ENCODE data around the gene ADK. TPM values are rescaled to one million over a fixed set of nuclear protein-coding genes. Genes with fewer than 3 reads are reported as not detected.

ADK gene
- total and polyA plus RNA-seq, 2 of the 13 experiments (the other 11 are each of a cell fraction or from before 2014, with no cell fraction given), result 48.6 to 79.1 TPM

GRCh38 chr10:74176380-74177139, 25.5 kb downstream of the ADK start (continued):
- no peak for TF ChIP-seq HDAC6 (IDR thresholded peaks at IDR 0.05; ENCODE audit: low read depth, low read length)
- TF ChIP-seq PHF21A (CRISPR knock-in tag; IDR thresholded peaks at IDR 0.05), result no peak; the same call in none of the 2 replicates
- peak; percentile 90 for TF ChIP-seq SALL2 (CRISPR knock-in tag; IDR thresholded peaks at IDR 0.05)
- TF ChIP-seq NONO (IDR thresholded peaks at IDR 0.05), result no peak
- peak; percentile 97 for TF ChIP-seq NONO (CRISPR knock-in tag; conservative IDR thresholded peaks at IDR 0.05)
- no peak for TF ChIP-seq MBNL3 (CRISPR knock-in tag; conservative IDR thresholded peaks at IDR 0.05)
- TF ChIP-seq MAFG (CRISPR knock-in tag; IDR thresholded peaks at IDR 0.05), result no peak
- peak; percentile 34 for TF ChIP-seq MED8 (CRISPR knock-in tag; IDR thresholded peaks at IDR 0.05; ENCODE audit: insufficient replicate concordance)
- no peak for TF ChIP-seq ZSCAN30 (CRISPR knock-in tag; IDR thresholded peaks at IDR 0.05)
- TF ChIP-seq KAT7 (CRISPR knock-in tag; IDR thresholded peaks at IDR 0.05; ENCODE audit: borderline replicate concordance), result peak; percentile 73; the same call in 1 of the 2 replicates
- TF ChIP-seq ATF7 (IDR thresholded peaks at IDR 0.05), result peak; percentile 90
- peak; percentile 85 for TF ChIP-seq ATF7 (CRISPR knock-in tag; IDR thresholded peaks at IDR 0.05)
- no peak for TF ChIP-seq ATAD3A (CRISPR knock-in tag; IDR thresholded peaks at IDR 0.05)
- TF ChIP-seq PHF8 (CRISPR knock-in tag; IDR thresholded peaks at IDR 0.05), result peak; percentile 93
- TF ChIP-seq ONECUT2 (CRISPR knock-in tag; IDR thresholded peaks at IDR 0.05), result no peak
- peak; percentile 74; the same call in 1 of the 2 replicates for TF ChIP-seq ZNF678 (CRISPR knock-in tag; IDR thresholded peaks at IDR 0.05)
- TF ChIP-seq ZNF34 (CRISPR knock-in tag; IDR thresholded peaks at IDR 0.05; ENCODE audit: borderline replicate concordance), result peak; percentile 76; the same call in 1 of the 2 replicates
- TF ChIP-seq GATA4 (IDR thresholded peaks at IDR 0.05; ENCODE audit: borderline replicate concordance, low read depth), result peak; percentile 28
- peak; percentile 52; the same call in 1 of the 2 replicates for TF ChIP-seq SRF (IDR thresholded peaks at IDR 0.05; ENCODE audit: low read depth, low read length)
- peak; percentile 91 for TF ChIP-seq KDM3A (CRISPR knock-in tag; IDR thresholded peaks at IDR 0.05; ENCODE audit: low read depth)
- no peak for TF ChIP-seq FUBP1 (CRISPR knock-in tag; IDR thresholded peaks at IDR 0.05; ENCODE audit: borderline replicate concordance)
- TF ChIP-seq HNRNPH1 (optimal IDR thresholded peaks at IDR 0.05; ENCODE audit: low read depth, low read length), result no peak
- TF ChIP-seq HOXA5 (CRISPR knock-in tag; IDR thresholded peaks at IDR 0.05), result peak; percentile 60
- peak in 1 of 2 experiments; percentile 26; a peak in 1 of 4 replicates for TF ChIP-seq EP300 (IDR thresholded peaks at IDR 0.05; ENCODE audit: low read depth in 2 of 2, low read length in 2 of 2)
- TF ChIP-seq EP300 (CRISPR knock-in tag; IDR thresholded peaks at IDR 0.05; ENCODE audit: borderline replicate concordance), result peak; percentile 42; the same call in 1 of the 2 replicates
- TF ChIP-seq REXO4 (CRISPR knock-in tag; IDR thresholded peaks at IDR 0.05; ENCODE audit: borderline replicate concordance), result no peak; the same call in none of the 2 replicates
- peak; percentile 26; the same call in 1 of the 2 replicates for TF ChIP-seq HNF4A (CRISPR knock-in tag; IDR thresholded peaks at IDR 0.05)
- TF ChIP-seq GATAD2A (CRISPR knock-in tag; IDR thresholded peaks at IDR 0.05), result peak; percentile 71
- TF ChIP-seq ZNF839 (CRISPR knock-in tag; IDR thresholded peaks at IDR 0.05; ENCODE audit: borderline replicate concordance), result no peak
- TF ChIP-seq ZNF282 (IDR thresholded peaks at IDR 0.05; ENCODE audit: partially characterized antibody), result no peak
- TF ChIP-seq ZNF777 (CRISPR knock-in tag; IDR thresholded peaks at IDR 0.05), result no peak
